Measurements from ENCODE around the gene GPS2.

- TF ChIP-seq SP1 (IDR thresholded peaks at IDR 0.05) (no peak), FOXM1 (IDR thresholded peaks at IDR 0.05; ENCODE audit: borderline replicate concordance) (no peak), NFRKB (IDR thresholded peaks at IDR 0.05) (no peak), SUZ12 (IDR thresholded peaks at IDR 0.05) (no peak), LEF1 (IDR thresholded peaks at IDR 0.05; ENCODE audit: borderline replicate concordance) (no peak), FOXA1 (IDR thresholded peaks at IDR 0.05) (no peak), ZNF384 (IDR thresholded peaks at IDR 0.05) (no peak), BHLHE40 (IDR thresholded peaks at IDR 0.05; ENCODE audit: borderline replicate concordance) (no peak), ARNT (IDR thresholded peaks at IDR 0.05) (no peak)
Measured at GRCh38 chr17:7355053-7355452, 39.9 kb upstream of the GPS2 start, which contains the start of gene TMEM95.
